ENCODE results near the gene FAM53A.
A peak's percentile ranks its signal among the peaks of the same experiment; 100 is the strongest.

Gene FAM53A, protein sequence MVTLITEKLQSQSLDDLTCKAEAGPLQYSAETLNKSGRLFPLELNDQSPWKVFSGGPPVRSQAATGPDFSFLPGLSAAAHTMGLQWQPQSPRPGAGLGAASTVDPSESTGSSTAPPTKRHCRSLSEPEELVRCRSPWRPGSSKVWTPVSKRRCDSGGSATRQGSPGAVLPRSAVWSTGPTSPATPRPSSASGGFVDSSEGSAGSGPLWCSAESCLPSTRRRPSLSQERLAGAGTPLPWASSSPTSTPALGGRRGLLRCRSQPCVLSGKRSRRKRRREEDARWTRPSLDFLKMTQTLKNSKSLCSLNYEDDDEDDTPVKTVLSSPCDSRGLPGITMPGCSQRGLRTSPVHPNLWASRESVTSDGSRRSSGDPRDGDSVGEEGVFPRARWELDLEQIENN

DNA sequence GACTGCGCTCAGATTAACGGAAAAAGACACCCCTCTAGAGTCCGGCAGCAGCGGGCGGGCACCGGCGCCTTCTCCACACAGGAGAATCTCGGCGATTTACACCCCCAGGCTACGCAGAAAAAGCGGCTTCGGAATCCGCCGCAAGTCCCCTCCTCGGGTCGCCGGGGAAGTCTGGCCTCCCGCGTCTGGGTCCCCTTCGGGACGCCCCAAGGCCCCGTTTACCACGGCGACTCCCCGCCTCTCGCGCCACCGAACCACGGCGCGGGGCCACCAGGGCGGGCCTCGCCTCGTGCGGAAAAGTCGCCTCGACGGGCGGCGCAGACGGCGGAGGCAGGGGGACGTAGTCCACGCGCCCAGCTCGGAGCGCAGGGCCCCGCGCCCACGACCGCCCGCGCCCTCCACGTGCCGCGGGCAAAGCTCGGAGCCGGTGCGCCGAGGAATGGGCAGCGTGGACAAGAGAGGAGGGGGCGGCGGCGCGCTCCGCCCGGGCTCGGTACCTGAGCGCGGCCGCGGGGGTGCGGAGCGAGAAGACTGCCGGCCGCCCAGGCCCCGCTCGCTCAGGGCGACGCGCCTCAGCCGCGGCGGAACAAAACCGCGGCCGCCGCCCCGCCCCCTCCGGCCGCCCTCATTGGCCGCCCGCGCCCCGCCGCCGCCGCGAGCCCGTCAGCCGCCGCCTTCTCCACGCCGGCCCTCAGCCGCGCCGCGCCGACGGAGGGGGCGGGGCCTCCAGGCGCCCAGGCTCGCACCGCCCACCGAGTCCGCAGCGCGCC lies at the start of gene FAM53A:
Gene FAM53A (minus strand): TSS at position 578 of the 770 bp plus-strand sequence. CDS start 15,572 bp downstream, outside the sequence.
- TF ChIP-seq, protein P1, sequence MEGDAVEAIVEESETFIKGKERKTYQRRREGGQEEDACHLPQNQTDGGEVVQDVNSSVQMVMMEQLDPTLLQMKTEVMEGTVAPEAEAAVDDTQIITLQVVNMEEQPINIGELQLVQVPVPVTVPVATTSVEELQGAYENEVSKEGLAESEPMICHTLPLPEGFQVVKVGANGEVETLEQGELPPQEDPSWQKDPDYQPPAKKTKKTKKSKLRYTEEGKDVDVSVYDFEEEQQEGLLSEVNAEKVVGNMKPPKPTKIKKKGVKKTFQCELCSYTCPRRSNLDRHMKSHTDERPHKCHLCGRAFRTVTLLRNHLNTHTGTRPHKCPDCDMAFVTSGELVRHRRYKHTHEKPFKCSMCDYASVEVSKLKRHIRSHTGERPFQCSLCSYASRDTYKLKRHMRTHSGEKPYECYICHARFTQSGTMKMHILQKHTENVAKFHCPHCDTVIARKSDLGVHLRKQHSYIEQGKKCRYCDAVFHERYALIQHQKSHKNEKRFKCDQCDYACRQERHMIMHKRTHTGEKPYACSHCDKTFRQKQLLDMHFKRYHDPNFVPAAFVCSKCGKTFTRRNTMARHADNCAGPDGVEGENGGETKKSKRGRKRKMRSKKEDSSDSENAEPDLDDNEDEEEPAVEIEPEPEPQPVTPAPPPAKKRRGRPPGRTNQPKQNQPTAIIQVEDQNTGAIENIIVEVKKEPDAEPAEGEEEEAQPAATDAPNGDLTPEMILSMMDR (IDR thresholded peaks at IDR 0.05; ENCODE audit: low read depth, low read length), result no peak
- H3K4me3 ChIP-seq (ENCODE audit: low read depth, low read length), result peak within 1 kb of the TSS; percentile 61

DNA sequence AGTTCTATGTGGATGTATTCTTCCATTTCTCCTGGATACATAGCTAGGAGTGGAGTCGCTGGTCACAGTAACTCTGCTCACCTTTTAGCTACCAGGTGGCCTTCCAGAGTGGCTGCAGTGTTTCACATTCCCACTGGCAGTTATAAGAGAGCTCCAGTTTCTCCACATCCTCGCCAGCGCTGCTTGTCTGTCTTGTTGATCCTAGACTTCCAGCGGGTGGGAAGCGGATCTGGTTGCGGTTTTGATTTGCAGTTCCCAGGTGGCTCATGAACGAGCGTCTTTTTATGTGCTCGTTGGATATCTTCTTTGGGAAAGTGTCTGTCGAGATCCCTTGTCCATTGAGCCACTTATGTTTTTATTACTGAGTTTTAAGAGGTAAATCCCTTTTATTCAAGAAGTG lies 48.8 kb upstream of the FAM53A start:
- no peak overlapping the region for H3K4me3 ChIP-seq (ENCODE audit: low read depth, low read length)
- TF ChIP-seq, protein P1 (IDR thresholded peaks at IDR 0.05; ENCODE audit: low read depth, low read length), result no peak

DNA sequence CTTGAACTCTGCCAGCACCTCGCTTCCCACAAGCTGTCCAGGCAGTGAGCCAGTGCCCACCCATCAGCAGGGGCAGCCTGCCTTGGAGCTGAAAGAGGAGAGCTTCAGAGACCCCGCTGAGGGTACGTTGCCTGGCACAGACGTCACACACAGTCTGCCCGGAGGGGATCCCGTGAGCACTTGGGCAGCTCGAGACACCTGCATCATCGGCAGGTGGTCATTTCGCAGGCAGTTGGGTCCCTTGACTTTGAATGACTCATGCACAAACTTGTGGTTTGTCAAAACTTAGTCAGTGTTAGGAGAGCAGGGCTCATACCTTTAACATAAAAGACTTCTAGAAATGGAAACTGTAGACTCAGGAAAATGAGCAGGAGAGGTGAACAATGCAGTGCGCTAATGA lies 47.1 kb upstream of the FAM53A start:
- TF ChIP-seq, protein P1 (IDR thresholded peaks at IDR 0.05; ENCODE audit: low read depth, low read length), result no peak
- H3K4me3 ChIP-seq (ENCODE audit: low read depth, low read length), result no peak overlapping the region

DNA sequence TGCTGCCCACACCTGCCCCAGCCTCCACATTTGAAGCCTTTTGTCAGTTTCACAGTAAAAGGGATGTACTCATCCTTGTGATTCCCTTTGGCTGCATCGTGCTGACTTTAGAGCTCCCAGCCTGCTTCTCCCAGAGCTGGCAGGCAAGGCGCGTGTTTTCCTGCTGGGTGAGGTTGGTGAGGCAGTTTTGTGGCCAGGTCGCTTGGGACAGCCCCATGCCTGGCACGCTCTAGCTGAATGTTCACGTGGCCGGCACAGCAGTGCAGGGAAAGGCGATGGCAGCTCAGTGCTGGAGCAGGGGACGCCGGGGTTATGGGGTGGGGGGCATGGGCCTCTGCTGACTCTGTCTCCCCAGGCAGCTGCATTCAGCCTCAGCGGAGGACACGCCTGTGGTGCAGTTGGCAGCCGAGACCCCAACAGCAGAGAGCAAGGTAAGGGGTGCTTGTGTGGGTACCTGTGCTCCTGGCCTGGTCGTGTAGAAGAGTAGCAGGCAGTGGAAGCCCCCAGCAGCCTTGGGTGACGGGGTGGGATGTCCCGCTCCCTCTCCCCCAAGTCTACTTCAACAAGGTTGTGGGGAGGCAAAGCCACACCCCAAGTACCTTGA lies 46.5 kb upstream of the FAM53A start:
- TF ChIP-seq, protein P1 (IDR thresholded peaks at IDR 0.05; ENCODE audit: low read depth, low read length), result no peak
- no peak overlapping the region for H3K4me3 ChIP-seq (ENCODE audit: low read depth, low read length)

DNA sequence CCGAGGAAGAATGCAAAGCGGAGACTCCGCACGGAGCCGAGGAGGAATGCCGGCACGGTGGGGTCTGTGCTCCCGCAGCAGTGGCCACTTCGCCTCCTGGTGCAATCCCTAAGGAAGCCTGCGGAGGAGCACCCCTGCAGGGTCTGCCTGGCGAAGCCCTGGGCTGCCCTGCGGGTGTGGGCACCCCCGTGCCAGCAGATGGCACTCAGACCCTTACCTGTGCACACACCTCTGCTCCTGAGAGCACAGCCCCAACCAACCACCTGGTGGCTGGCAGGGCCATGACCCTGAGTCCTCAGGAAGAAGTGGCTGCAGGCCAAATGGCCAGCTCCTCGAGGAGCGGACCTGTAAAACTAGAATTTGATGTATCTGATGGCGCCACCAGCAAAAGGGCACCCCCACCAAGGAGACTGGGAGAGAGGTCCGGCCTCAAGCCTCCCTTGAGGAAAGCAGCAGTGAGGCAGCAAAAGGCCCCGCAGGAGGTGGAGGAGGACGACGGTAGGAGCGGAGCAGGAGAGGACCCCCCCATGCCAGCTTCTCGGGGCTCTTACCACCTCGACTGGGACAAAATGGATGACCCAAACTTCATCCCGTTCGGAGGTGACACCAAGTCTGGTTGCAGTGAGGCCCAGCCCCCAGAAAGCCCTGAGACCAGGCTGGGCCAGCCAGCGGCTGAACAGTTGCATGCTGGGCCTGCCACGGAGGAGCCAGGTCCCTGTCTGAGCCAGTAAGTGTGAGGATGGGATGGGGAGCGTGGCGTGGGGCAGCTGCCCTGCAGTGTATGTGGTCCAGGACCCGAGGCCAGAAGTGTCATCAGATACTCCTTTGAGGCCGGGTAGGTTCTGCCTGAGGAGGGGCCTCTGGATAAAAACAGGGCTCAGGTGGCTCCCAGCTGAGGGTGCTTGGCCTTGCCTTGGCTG lies 44.2 kb upstream of the FAM53A start:
- H3K4me3 ChIP-seq (ENCODE audit: low read depth, low read length), result no peak overlapping the region

More for the DNA sequence above, 44.2 kb upstream of the FAM53A start:
- TF ChIP-seq, protein P1 (IDR thresholded peaks at IDR 0.05; ENCODE audit: low read depth, low read length), result no peak
